GM23338 (cell line): ENCODE measurements around the gene RC3H2. TPM values are rescaled to one million over a fixed set of nuclear protein-coding genes. Genes with fewer than 3 reads are reported as not detected.

Source experiments
- ATAC-seq: fragments of 200-7000 bp; cut with Tn5 transposase; 3 replicates; pipeline ENCODE4 v1.9.1; 2020
- DNase-seq: peaks from one replicate; pipeline ENCODE4 v3.0.0-alpha.2; 2015; ENCODE audit warnings: low spot score
- H2AFZ ChIP-seq: fragments of 200-600 bp; sonication (generic); 2 replicates; pipeline ENCODE4 v1.8.0; 2016; ENCODE audit warnings: antibody characterized with exemption, mild to moderate bottlenecking, moderate library complexity
- H3F3A ChIP-seq: fragments of 200-600 bp; sonication (generic); replicated peaks from 2 replicates; pipeline ENCODE4 v1.8.0; 2017; ENCODE audit warnings: antibody characterized with exemption, mixed run types, low read depth
- H3K27ac ChIP-seq: fragments of 200-600 bp; sonication (generic); 2 replicates; pipeline ENCODE4 v1.6.1; 2016; ENCODE audit warnings: low read depth
- H3K27me3 ChIP-seq: fragments of 200-600 bp; sonication (generic); 2 replicates; pipeline ENCODE4 v1.8.0; 2016; ENCODE audit warnings: mild to moderate bottlenecking, mixed run types, moderate library complexity; ENCODE audit not compliant: insufficient read depth
- H3K36me3 ChIP-seq: fragments of 200-600 bp; sonication (generic); 2 replicates; pipeline ENCODE4 v1.8.0; 2016; ENCODE audit warnings: mild to moderate bottlenecking; ENCODE audit not compliant: insufficient read depth
- H3K4me1 ChIP-seq: fragments of 200-600 bp; sonication (generic); 2 replicates; pipeline ENCODE4 v1.8.0; 2016; ENCODE audit warnings: mild to moderate bottlenecking, moderate library complexity; ENCODE audit not compliant: insufficient read depth
- H3K4me2 ChIP-seq: fragments of 200-600 bp; sonication (generic); 2 replicates; pipeline ENCODE4 v1.7.1; 2017; ENCODE audit warnings: mixed run types
- H3K4me3 ChIP-seq: fragments of 200-600 bp; sonication (generic); 2 replicates; pipeline ENCODE4 v1.6.1; 2016; ENCODE audit warnings: mixed run types
- H3K79me2 ChIP-seq: fragments of 200-600 bp; sonication (generic); replicated peaks from 2 replicates; pipeline ENCODE4 v1.8.0; 2017; ENCODE audit warnings: mild to moderate bottlenecking; ENCODE audit not compliant: insufficient read depth
- H3K9me2 ChIP-seq: fragments of 200-600 bp; sonication (generic); 2 replicates; pipeline ENCODE4 v1.8.0; 2017; ENCODE audit not compliant: insufficient read depth
- H4K20me1 ChIP-seq: fragments of 200-600 bp; sonication (generic); replicated peaks from 2 replicates; pipeline ENCODE4 v1.8.0; 2017; ENCODE audit warnings: mild to moderate bottlenecking; ENCODE audit not compliant: insufficient read depth
- H3K27ac Mint-ChIP-seq: 2 replicates; pipeline ENCODE4 v1.8.0; 2020; ENCODE audit warnings: inconsistent platforms, mild to moderate bottlenecking, moderate library complexity, mixed read lengths
- H3K27me3 Mint-ChIP-seq: 3 replicates; pipeline ENCODE4 v1.8.0; 2022; ENCODE audit warnings: low read depth, mild to moderate bottlenecking, moderate library complexity, mixed read lengths, inconsistent platforms; ENCODE audit not compliant: insufficient read depth, poor library complexity
- H3K36me3 Mint-ChIP-seq: 3 replicates; pipeline ENCODE4 v1.8.0; 2021; ENCODE audit warnings: low read depth, mild to moderate bottlenecking, inconsistent platforms, moderate library complexity, mixed read lengths
- H3K4me1 Mint-ChIP-seq: 3 replicates; pipeline ENCODE4 v1.8.0; 2020; ENCODE audit warnings: mild to moderate bottlenecking, inconsistent platforms, mixed read lengths
- H3K4me3 Mint-ChIP-seq: 3 replicates; pipeline ENCODE4 v1.8.0; 2021; ENCODE audit warnings: moderate library complexity, mild to moderate bottlenecking, inconsistent platforms, mixed read lengths
- H3K9me3 Mint-ChIP-seq: 3 replicates; pipeline ENCODE4 v1.8.0; 2020; ENCODE audit warnings: moderate library complexity, mild to moderate bottlenecking, inconsistent platforms, mixed read lengths
- EZH2 ChIP-seq: fragments of 200-600 bp; sonication (generic); IDR thresholded peaks from one replicate; pipeline ENCODE4 v1.8.0; 2017; ENCODE audit warnings: antibody characterized with exemption, mild to moderate bottlenecking, low read depth; ENCODE audit not compliant: unreplicated experiment
- EZH2phosphoT487 ChIP-seq: fragments of 200-600 bp; sonication (generic); IDR thresholded peaks from one replicate; pipeline ENCODE4 v1.8.1; 2018; ENCODE audit warnings: antibody characterized with exemption; ENCODE audit not compliant: unreplicated experiment
- JUNB ChIP-seq: IDR thresholded peaks from one replicate; pipeline ENCODE4 v1.6.1; 2016; ENCODE audit warnings: antibody characterized with exemption; ENCODE audit not compliant: unreplicated experiment
- NANOG ChIP-seq: IDR thresholded peaks from 2 replicates; pipeline ENCODE4 v1.6.1; 2016; ENCODE audit warnings: antibody characterized with exemption, borderline replicate concordance
- POLR2AphosphoS5 ChIP-seq: IDR thresholded peaks from 2 replicates; pipeline ENCODE4 v1.6.1; 2016; ENCODE audit warnings: antibody characterized with exemption, low read depth
- ZNF114 ChIP-seq: fragments of 250-450 bp; sonication (Bioruptor Pico); IDR thresholded peaks from 2 replicates; pipeline ENCODE4 v1.5.0; 2020; ENCODE audit warnings: mild to moderate bottlenecking, moderate library complexity
- polyA plus RNA-seq: library from polyadenylated mRNA; unstranded; fragments of >200 nt; fragmentation: Nextera tagmentation; extraction: Ambion mirVana; gene quantifications from 2 replicates; pipeline ENCODE4 v1.2.1, GENCODE V29; 2016
- total RNA-seq: library from RNA; depleted of rRNA; stranded (reverse); fragments of >200 nt; shearing (Covaris generic); gene quantifications from 2 replicates; pipeline ENCODE4 v1.2.3, GENCODE V29; 2014
- TF ChIP-seq, protein P1 (sequence below): fragments of 250-450 bp; sonication (Bioruptor Pico); IDR thresholded peaks from 2 replicates; pipeline ENCODE4 v1.5.0; 2020; ENCODE audit warnings: mild to moderate bottlenecking, moderate library complexity
- TF ChIP-seq, protein P2 (sequence below), 2 experiments: fragments of 200-600 bp in 1 of 2; sonication (generic) in 1 of 2; conservative IDR thresholded peaks; 2 replicates each; pipeline versions ENCODE4 v1.5.1 to v1.6.1; 2016 to 2017; ENCODE audit warnings: antibody characterized with exemption in 2 of 2, low read depth in 2 of 2, mild to moderate bottlenecking in 2 of 2, moderate library complexity in 1 of 2

The RC3H2 gene
- total and polyA plus RNA-seq, 2 experiments from 2014 or later = 24.9 to 37.5 TPM

DNA sequence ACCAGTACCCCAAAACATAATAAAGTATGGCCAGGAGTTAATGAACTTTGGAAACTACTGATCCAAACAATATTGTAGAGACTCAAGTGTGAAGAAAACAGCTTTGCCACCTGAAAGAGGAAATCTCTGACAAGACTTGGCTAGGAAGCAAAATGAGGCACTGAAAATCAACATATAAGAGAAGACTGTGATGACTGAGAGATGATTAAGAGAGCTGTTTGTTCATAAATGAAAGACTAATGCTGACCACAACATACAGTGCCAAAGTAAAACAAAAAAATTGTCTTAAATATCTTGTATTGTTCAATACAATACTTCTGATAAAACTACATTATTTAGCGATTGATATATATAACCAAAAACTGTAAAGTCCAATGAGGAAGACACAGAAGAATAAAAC, 7.2 kb downstream of the RC3H2 start (continued):
- TF ChIP-seq, protein P1, sequence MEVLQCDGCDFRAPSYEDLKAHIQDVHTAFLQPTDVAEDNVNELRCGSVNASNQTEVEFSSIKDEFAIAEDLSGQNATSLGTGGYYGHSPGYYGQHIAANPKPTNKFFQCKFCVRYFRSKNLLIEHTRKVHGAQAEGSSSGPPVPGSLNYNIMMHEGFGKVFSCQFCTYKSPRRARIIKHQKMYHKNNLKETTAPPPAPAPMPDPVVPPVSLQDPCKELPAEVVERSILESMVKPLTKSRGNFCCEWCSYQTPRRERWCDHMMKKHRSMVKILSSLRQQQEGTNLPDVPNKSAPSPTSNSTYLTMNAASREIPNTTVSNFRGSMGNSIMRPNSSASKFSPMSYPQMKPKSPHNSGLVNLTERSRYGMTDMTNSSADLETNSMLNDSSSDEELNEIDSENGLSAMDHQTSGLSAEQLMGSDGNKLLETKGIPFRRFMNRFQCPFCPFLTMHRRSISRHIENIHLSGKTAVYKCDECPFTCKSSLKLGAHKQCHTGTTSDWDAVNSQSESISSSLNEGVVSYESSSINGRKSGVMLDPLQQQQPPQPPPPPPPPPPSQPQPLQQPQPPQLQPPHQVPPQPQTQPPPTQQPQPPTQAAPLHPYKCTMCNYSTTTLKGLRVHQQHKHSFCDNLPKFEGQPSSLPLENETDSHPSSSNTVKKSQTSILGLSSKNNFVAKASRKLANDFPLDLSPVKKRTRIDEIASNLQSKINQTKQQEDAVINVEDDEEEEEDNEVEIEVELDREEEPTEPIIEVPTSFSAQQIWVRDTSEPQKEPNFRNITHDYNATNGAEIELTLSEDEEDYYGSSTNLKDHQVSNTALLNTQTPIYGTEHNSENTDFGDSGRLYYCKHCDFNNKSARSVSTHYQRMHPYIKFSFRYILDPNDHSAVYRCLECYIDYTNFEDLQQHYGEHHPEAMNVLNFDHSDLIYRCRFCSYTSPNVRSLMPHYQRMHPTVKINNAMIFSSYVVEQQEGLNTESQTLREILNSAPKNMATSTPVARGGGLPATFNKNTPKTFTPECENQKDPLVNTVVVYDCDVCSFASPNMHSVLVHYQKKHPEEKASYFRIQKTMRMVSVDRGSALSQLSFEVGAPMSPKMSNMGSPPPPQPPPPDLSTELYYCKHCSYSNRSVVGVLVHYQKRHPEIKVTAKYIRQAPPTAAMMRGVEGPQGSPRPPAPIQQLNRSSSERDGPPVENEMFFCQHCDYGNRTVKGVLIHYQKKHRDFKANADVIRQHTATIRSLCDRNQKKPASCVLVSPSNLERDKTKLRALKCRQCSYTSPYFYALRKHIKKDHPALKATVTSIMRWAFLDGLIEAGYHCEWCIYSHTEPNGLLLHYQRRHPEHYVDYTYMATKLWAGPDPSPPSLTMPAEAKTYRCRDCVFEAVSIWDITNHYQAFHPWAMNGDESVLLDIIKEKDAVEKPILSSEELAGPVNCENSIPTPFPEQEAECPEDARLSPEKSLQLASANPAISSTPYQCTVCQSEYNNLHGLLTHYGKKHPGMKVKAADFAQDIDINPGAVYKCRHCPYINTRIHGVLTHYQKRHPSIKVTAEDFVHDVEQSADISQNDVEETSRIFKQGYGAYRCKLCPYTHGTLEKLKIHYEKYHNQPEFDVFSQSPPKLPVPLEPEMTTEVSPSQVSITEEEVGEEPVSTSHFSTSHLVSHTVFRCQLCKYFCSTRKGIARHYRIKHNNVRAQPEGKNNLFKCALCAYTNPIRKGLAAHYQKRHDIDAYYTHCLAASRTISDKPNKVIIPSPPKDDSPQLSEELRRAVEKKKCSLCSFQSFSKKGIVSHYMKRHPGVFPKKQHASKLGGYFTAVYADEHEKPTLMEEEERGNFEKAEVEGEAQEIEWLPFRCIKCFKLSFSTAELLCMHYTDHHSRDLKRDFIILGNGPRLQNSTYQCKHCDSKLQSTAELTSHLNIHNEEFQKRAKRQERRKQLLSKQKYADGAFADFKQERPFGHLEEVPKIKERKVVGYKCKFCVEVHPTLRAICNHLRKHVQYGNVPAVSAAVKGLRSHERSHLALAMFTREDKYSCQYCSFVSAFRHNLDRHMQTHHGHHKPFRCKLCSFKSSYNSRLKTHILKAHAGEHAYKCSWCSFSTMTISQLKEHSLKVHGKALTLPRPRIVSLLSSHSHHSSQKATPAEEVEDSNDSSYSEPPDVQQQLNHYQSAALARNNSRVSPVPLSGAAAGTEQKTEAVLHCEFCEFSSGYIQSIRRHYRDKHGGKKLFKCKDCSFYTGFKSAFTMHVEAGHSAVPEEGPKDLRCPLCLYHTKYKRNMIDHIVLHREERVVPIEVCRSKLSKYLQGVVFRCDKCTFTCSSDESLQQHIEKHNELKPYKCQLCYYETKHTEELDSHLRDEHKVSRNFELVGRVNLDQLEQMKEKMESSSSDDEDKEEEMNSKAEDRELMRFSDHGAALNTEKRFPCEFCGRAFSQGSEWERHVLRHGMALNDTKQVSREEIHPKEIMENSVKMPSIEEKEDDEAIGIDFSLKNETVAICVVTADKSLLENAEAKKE = no peak

DNA sequence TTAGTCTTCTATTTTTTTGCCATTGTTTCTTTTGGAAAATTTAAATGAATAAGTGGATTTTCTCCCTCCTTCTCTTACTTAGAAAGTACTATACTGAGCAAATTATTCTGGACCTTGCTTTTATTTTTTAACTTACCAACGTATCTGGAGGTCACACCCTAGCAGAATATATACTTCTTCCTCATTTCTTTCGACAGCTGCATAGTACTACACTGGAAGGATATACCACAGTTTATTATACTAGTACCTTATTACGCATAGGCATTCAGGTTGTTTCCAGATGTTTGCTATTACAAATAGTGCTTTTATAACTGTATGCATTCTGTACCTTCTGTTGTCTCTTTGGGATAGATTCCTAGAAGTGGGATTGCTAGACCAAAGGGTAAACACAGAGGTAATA, 16.7 kb downstream of the RC3H2 start:
- ATAC-seq (no peak), DNase-seq (no peak)
- no peaks in the 10 kb centered on the region for H3F3A ChIP-seq
- peaks cover 42% of the 10 kb centered on the region for H3K36me3 ChIP-seq
- H3K79me2 ChIP-seq = 0 out of 2 replicates have a peak, but pooled peaks cover 5% of the 10 kb centered on the region
- H3K4me1 Mint-ChIP-seq = no peaks in the 10 kb centered on the region
- no peaks in the 10 kb centered on the region for H3K4me1 ChIP-seq
- H3K4me3 Mint-ChIP-seq = no peak overlapping the region
- no peak overlapping the region for H2AFZ ChIP-seq
- no peaks in the 10 kb centered on the region for H3K9me3 Mint-ChIP-seq
- no peak overlapping the region for H3K27ac Mint-ChIP-seq
- 0 out of 2 replicates have a peak, but pooled peaks cover 7% of the 10 kb centered on the region for H4K20me1 ChIP-seq
- no peak overlapping the region for H3K27ac ChIP-seq
- no peaks in the 10 kb centered on the region for H3K27me3 ChIP-seq
- H3K9me2 ChIP-seq = no peaks in the 10 kb centered on the region
- peaks cover 52% of the 10 kb centered on the region for H3K36me3 Mint-ChIP-seq
- H3K4me2 ChIP-seq = no peak overlapping the region
- H3K4me3 ChIP-seq = no peak overlapping the region
- no peaks in the 10 kb centered on the region for H3K27me3 Mint-ChIP-seq
- TF ChIP-seq POLR2AphosphoS5 (no peak), EZH2phosphoT487 (no peak), JUNB (no peak), ZNF114 (CRISPR knock-in tag) (no peak), EZH2 (no peak), NANOG (no peak)
- TF ChIP-seq, protein P2, sequence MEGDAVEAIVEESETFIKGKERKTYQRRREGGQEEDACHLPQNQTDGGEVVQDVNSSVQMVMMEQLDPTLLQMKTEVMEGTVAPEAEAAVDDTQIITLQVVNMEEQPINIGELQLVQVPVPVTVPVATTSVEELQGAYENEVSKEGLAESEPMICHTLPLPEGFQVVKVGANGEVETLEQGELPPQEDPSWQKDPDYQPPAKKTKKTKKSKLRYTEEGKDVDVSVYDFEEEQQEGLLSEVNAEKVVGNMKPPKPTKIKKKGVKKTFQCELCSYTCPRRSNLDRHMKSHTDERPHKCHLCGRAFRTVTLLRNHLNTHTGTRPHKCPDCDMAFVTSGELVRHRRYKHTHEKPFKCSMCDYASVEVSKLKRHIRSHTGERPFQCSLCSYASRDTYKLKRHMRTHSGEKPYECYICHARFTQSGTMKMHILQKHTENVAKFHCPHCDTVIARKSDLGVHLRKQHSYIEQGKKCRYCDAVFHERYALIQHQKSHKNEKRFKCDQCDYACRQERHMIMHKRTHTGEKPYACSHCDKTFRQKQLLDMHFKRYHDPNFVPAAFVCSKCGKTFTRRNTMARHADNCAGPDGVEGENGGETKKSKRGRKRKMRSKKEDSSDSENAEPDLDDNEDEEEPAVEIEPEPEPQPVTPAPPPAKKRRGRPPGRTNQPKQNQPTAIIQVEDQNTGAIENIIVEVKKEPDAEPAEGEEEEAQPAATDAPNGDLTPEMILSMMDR (conservative IDR thresholded peaks at IDR 0.05; ENCODE audit: low read depth in 2 of 2) = no peak
- TF ChIP-seq, protein P1 = no peak
